Gastroesophageal sphincter (tissue), 3 donors: ENCODE measurements around the gene PPM1L.

Source experiments
- POLR2A ChIP-seq, 2 donors: fragments of 450-650 bp; IDR thresholded peaks; one replicate each; pipeline ENCODE4 v1.6.1; 2017; ENCODE audit warnings: antibody characterized with exemption in 2 of 2, mild to moderate bottlenecking in 2 of 2, moderate library complexity in 1 of 2
- TF ChIP-seq, protein P1 (sequence below), 4 experiments: fragments of 200-600 bp in 2 of 4; fragments of 450-650 bp in 2 of 4; sonication (generic) in 1 of 4; IDR thresholded peaks; one replicate each; pipeline ENCODE4 v1.5.1; 2017 to 2019; ENCODE audit warnings: antibody characterized with exemption in 4 of 4, mild to moderate bottlenecking in 2 of 4, moderate library complexity in 2 of 4

DNA sequence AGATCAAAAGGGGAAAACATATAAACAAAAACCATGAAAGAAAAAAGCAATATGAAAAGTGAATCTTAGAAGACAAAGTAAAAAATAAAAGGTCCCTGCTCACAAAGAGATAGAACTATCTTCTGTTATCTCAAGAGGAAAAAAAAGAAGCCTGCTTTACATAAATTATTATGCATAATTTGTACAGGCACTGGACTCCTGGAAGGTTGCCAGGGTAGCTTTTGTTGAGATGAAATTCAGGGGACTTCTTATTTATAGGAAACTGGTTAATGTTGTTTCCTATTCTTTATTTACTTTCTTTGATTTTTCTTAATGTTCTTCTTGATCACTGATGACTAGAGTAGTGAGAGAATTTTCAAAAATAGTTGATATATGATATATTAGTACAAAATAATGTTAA lies 66.9 kb downstream of the PPM1L start:
- TF ChIP-seq, protein P1, sequence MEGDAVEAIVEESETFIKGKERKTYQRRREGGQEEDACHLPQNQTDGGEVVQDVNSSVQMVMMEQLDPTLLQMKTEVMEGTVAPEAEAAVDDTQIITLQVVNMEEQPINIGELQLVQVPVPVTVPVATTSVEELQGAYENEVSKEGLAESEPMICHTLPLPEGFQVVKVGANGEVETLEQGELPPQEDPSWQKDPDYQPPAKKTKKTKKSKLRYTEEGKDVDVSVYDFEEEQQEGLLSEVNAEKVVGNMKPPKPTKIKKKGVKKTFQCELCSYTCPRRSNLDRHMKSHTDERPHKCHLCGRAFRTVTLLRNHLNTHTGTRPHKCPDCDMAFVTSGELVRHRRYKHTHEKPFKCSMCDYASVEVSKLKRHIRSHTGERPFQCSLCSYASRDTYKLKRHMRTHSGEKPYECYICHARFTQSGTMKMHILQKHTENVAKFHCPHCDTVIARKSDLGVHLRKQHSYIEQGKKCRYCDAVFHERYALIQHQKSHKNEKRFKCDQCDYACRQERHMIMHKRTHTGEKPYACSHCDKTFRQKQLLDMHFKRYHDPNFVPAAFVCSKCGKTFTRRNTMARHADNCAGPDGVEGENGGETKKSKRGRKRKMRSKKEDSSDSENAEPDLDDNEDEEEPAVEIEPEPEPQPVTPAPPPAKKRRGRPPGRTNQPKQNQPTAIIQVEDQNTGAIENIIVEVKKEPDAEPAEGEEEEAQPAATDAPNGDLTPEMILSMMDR (IDR thresholded peaks at IDR 0.05): no peak
- TF ChIP-seq POLR2A (IDR thresholded peaks at IDR 0.05): no peak
